Activated effector memory CD4-positive, alpha-beta T cell treated with anti-CD3 and anti-CD28 coated beads, Interleukin-2, amount 50 U/mL, for 16 hours (primary cell): ENCODE results near the gene PLEKHA7.
A peak's percentile ranks its signal among the peaks of the same experiment; 100 is the strongest.
"Not testable (repeated sequence)": the region's sequence is repeated elsewhere in the genome, so short reads cannot be mapped to it uniquely, and the experiment has no call there.

Experiments used
- DNase-seq: peaks from one replicate; pipeline ENCODE4 v3.0.0-alpha.2; 2020

PLEKHA7 gene

GRCh38 chr11:17010851-17011420, 3.3 kb downstream of the PLEKHA7 start:
- no peak for DNase-seq

GRCh38 chr11:17008099-17008498, 6.1 kb downstream of the PLEKHA7 start:
- DNase-seq: peak; percentile 4

GRCh38 chr11:17005646-17006045, 8.6 kb downstream of the PLEKHA7 start:
- DNase-seq: no peak

GRCh38 chr11:17004486-17005148, 9.6 kb downstream of the PLEKHA7 start:
- no peak for DNase-seq

DNA sequence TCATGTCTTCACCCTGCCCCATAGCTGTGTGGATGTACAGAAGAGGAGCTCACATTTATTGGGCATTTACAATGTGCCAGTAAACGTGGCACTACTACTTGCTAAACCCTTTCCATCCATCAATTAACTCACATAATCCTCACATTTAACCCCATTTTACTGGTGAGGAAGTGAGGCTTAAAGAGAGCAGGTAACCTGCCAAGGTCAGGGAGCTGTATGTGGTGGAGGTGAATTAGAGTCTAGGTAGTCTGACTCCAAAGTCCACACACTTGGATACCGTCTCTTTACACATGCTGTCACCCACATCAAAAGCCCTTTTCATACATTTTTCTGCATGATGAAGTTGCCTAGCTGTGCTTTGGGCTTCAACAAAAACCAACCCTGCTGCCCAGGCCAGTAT, 10.8 kb downstream of the PLEKHA7 start:
- DNase-seq: no peak

GRCh38 chr11:17002543-17002942, 11.7 kb downstream of the PLEKHA7 start:
- DNase-seq: no peak

DNA sequence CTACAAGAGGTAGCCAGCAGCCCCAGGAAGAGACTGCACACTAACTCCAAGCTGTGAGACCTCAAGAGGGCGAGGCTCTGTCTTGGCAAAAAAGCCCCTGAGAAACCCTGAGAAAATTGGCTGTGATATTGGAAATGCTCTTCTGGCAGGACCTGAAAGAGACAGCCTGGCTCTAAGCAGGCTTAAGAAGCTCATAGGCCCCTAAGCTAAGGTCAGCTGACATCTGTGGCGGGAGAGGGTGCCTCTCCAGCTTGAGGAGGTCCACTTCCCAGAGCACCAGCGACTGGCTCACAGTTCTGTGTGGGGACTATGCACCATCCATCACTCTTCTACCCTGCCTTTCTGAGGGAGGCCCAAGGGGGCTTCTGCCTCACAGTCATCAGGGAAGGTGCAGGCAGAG, 12.4 kb downstream of the PLEKHA7 start:
- no peak for DNase-seq

GRCh38 chr11:17000987-17001386, 13.2 kb downstream of the PLEKHA7 start:
- no peak for DNase-seq

- not testable (repeated sequence) for DNase-seq
Observed at GRCh38 chr11:17000253-17000652, 14.0 kb downstream of the PLEKHA7 start.

DNA sequence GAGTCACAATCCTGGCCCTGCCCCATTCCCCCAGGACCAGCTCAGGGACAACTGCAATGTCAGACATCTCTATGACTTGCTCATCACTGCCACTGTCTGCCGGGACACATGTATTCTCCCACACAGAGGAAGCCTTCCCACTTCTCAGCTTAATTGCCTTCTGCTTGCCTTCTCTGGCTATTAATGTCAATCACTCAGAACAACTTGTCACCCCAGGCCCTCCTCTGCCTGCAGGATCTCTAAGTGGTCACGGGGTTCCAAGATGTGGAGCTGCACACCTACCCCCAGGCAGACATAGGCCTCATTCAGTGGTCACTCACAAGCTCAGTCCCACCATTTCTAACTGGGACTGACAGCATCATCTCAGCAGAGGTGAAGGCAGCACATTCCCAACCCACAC, 15.1 kb downstream of the PLEKHA7 start:
- DNase-seq: no peak

GRCh38 chr11:16997624-16998023, 16.6 kb downstream of the PLEKHA7 start:
- DNase-seq: no peak

GRCh38 chr11:16993495-16993894, 20.7 kb downstream of the PLEKHA7 start:
- DNase-seq: no peak

DNA sequence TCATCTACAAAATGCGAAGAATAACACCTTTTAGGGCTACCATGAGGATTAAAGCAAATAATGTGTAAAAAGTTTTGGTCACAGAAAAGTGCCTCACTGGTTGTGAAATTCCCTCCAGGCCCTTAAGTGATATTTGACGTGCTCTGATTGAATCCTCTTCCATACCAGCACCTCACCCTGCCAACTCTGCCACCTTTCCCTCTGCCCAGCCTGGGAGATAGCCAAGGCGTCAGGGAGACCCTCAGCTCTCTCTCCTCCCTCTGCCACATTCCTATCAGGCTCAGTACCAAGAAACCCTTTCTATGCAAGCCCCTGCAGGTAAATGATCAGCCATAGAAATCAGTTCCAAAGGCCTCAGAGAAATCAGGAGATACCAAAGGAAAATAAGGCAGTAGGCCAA, 21.4 kb downstream of the PLEKHA7 start:
- DNase-seq: no peak

DNA sequence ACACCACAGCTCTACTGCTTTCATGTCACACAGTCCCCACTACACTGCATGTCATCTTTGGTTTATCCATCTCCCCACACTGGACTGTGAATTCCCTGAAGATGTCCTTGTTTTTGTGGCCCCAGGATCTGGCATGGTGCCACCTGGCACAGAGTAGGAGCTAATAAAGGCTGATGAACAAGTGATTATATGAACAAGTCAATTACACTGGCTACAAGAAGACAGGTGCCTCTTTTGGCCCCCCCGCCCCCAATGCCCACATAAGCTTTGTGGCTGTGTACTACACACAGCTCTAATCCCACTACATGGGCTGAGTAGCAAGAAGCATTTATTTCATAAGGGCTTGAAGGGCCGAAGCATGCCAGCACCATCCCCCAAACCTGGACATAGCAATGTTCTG, 24.7 kb downstream of the PLEKHA7 start:
- no peak for DNase-seq

GRCh38 chr11:16987205-16987568, 27.0 kb downstream of the PLEKHA7 start:
- no peak for DNase-seq

DNA sequence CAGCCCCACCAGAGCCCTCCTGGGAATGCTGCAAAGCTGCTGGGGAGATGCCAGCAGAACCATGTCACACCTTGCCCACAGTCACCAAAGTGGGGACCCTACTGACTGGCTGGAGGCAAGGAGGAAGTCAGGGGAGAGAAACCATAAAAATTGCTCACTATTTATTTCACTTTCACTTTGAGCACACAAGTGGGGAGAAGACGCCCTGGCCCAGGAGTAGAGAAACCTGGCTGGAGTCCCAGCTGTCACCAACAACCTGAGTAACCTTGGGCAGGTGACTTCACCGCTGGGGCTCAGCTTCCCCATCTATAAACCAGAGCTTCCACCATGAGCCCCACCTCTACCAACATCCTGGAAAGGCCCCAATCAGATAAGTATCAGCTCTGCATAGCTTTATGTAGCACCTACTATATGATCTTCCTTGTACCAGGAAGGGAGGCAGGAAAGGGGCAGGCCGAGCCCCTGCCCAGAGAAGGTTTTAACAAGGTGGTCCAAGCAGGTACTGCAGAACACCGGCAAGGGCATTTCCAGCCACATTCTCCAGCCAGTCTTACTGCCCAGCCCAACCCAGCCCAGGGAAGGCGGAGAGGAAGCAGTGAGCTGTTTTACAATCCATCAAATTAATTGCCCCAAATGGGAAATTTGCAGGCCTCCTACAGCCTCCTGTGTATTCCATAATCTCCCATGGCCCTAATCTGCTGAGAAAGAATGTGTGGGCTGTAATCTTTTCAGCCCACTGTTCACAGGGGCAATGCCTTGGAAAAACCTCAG, 27.6 kb downstream of the PLEKHA7 start:
- DNase-seq: peak; percentile 78

- no peak for DNase-seq
Observed at GRCh38 chr11:16985297-16985696, 28.9 kb downstream of the PLEKHA7 start.

GRCh38 chr11:16984229-16984628, 30.0 kb downstream of the PLEKHA7 start:
- DNase-seq: no peak

- peak; percentile 16 for DNase-seq
Observed at GRCh38 chr11:16982809-16983208, 31.4 kb downstream of the PLEKHA7 start.

- no peak for DNase-seq
Observed at GRCh38 chr11:16982256-16982671, 31.9 kb downstream of the PLEKHA7 start.

GRCh38 chr11:16981651-16982194, 32.5 kb downstream of the PLEKHA7 start:
- DNase-seq: no peak

- no peak for DNase-seq
Observed at GRCh38 chr11:16979703-16980622, 34.3 kb downstream of the PLEKHA7 start.

DNA sequence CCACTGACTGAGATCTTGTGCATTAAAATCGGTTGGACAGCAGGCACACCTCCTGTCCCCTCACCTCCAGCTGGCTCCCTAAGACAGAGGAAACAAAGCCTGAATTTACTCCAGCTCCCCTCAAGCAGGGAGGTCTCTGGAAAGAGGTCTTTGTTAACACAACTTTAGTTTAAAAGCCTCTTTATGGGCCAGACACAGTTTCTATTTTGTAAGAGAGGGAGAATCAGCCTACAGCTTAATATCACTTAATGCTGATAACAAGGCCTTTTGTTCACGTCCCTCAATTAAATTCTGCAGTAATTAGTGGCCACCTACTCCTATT, 36.3 kb downstream of the PLEKHA7 start:
- DNase-seq: no peak
